NT2/D1 (cell line): ENCODE results near the gene ZFPL1.
A peak's percentile ranks its signal among the peaks of the same experiment; 100 is the strongest.

Experiments
- DNase-seq: peaks from one replicate; pipeline ENCODE4 v3.0.0-alpha.2; 2011; ENCODE audit warnings: low read depth, low spot score
- H3K27me3 ChIP-seq: 2 replicates; pipeline ENCODE4 v1.6.0; 2011; ENCODE audit warnings: mild to moderate bottlenecking; ENCODE audit not compliant: insufficient read length, insufficient read depth
- H3K36me3 ChIP-seq: 2 replicates; pipeline ENCODE4 v1.6.1; 2011; ENCODE audit warnings: mild to moderate bottlenecking, low read length, mixed read lengths; ENCODE audit not compliant: insufficient read depth, insufficient read length
- H3K4me1 ChIP-seq: 2 replicates; pipeline ENCODE4 v1.5.1; 2011; ENCODE audit not compliant: insufficient read depth, insufficient read length
- H3K4me3 ChIP-seq: 2 replicates; pipeline ENCODE4 v1.5.1; 2011; ENCODE audit warnings: low read depth; ENCODE audit not compliant: insufficient read length
- H3K9ac ChIP-seq: 2 replicates; pipeline ENCODE4 v1.6.0; 2011; ENCODE audit warnings: low read depth; ENCODE audit not compliant: insufficient read length
- H3K9me3 ChIP-seq: 2 replicates; pipeline ENCODE4 v1.5.1; 2011; ENCODE audit warnings: mild to moderate bottlenecking, low read length; ENCODE audit not compliant: insufficient read depth
- SUZ12 ChIP-seq: IDR thresholded peaks from 2 replicates; pipeline ENCODE4 v1.6.1; 2011; ENCODE audit not compliant: insufficient read length, insufficient read depth; ENCODE audit errors: extremely low read depth
- YY1 ChIP-seq: IDR thresholded peaks from 2 replicates; pipeline ENCODE4 v1.6.1; 2011; ENCODE audit not compliant: insufficient read length, insufficient read depth
- ZNF274 ChIP-seq: IDR thresholded peaks from 2 replicates; pipeline ENCODE4 v1.6.1; 2011; ENCODE audit warnings: mild to moderate bottlenecking, low read depth, low read length

The ZFPL1 gene

DNA sequence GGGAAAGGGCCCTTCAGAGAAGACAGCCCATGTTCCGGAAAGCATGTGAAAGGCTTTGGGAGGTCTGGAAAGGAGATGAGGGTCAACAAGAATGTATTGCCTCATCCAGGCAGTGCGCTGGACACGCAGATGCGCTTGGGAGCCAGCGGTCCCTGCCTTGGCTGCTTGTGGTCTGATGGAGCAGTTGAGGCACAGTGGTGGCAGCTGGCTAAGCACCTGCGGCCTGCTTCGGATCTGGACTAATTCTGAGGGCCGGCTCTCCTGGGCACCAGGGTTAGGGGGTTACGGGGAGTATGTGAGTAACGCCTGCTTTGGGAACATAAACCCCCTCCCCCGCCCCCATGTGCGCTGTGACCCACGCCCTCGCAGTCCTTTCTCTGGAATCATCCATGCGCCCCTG, 23.1 kb downstream of the ZFPL1 start:
- H3K27me3 ChIP-seq = no peaks in the 10 kb centered on the region
- H3K4me3 ChIP-seq = no peak overlapping the region
- no peak for DNase-seq
- TF ChIP-seq ZNF274 (no peak), SUZ12 (no peak), YY1 (no peak)
- peaks cover 8% of the 10 kb centered on the region for H3K4me1 ChIP-seq
- H3K36me3 ChIP-seq = peaks cover 52% of the 10 kb centered on the region
- H3K9me3 ChIP-seq = no peaks in the 10 kb centered on the region
- no peak overlapping the region for H3K9ac ChIP-seq

DNA sequence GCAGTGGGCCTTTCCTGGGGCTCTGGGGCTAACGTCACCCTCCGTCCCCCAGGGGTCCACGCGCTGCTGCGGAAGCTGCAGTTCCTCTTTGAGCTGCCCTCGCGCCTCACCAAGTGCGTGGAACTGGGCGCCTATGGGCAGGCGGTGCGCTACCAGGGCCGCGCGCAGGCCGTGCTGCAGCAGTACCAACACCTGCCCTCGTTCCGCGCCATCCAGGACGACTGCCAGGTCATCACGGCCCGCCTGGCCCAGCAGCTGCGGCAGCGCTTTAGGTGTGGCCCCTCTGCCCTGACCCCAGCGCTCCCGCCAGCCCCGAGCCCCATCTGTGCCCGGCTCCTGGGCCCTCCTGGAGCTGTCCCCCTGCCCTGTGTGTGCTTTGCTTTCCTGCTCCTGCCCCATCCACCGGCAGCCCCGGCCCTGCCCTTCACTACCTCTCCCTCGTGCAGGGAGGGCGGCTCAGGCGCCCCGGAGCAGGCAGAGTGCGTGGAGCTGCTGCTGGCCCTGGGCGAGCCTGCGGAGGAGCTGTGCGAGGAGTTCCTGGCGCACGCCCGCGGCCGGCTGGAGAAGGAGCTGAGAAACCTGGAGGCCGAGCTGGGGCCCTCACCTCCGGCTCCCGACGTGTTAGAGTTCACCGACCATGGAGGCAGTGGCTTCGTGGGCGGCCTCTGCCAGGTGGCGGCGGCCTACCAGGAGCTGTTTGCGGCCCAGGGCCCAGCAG, 23.9 kb downstream of the ZFPL1 start:
- DNase-seq = no peak
- TF ChIP-seq YY1 = no peak
- TF ChIP-seq ZNF274 = no peak
- no peak for TF ChIP-seq SUZ12
- Histone ChIP-seq H3K27me3 (no peaks in the 10 kb centered on the region), H3K4me1 (peaks cover 8% of the 10 kb centered on the region), H3K9me3 (no peaks in the 10 kb centered on the region), H3K36me3 (peaks cover 46% of the 10 kb centered on the region), H3K9ac (no peak overlapping the region), H3K4me3 (no peak overlapping the region)

DNA sequence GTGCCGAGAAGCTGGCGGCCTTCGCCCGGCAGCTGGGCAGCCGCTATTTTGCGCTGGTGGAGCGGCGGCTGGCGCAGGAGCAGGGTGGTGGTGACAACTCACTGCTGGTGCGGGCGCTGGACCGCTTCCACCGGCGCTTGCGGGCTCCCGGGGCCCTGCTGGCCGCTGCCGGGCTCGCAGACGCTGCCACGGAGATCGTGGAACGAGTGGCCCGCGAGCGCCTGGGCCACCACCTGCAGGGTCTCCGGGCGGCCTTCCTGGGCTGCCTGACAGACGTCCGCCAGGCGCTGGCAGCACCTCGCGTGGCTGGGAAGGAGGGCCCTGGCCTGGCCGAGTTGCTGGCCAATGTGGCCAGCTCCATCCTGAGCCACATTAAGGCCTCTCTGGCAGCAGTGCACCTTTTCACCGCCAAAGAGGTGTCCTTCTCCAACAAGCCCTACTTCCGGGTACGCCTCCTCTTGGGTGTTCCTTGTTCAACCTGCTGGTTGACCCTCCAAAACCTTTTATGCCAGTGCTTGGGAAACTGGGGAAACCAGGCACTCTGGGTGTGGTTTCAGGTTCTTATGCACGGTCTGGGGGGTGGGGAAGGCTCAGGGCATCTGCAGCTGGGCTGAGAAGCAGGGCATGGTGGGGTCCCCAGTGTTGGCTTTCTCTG, 24.6 kb downstream of the ZFPL1 start:
- DNase-seq = no peak
- TF ChIP-seq ZNF274 (no peak), SUZ12 (no peak), YY1 (no peak)
- peaks cover 8% of the 10 kb centered on the region for H3K4me1 ChIP-seq
- no peak overlapping the region for H3K4me3 ChIP-seq
- H3K36me3 ChIP-seq = peaks cover 44% of the 10 kb centered on the region
- no peaks in the 10 kb centered on the region for H3K9me3 ChIP-seq
- H3K9ac ChIP-seq = no peak overlapping the region
- no peaks in the 10 kb centered on the region for H3K27me3 ChIP-seq

DNA sequence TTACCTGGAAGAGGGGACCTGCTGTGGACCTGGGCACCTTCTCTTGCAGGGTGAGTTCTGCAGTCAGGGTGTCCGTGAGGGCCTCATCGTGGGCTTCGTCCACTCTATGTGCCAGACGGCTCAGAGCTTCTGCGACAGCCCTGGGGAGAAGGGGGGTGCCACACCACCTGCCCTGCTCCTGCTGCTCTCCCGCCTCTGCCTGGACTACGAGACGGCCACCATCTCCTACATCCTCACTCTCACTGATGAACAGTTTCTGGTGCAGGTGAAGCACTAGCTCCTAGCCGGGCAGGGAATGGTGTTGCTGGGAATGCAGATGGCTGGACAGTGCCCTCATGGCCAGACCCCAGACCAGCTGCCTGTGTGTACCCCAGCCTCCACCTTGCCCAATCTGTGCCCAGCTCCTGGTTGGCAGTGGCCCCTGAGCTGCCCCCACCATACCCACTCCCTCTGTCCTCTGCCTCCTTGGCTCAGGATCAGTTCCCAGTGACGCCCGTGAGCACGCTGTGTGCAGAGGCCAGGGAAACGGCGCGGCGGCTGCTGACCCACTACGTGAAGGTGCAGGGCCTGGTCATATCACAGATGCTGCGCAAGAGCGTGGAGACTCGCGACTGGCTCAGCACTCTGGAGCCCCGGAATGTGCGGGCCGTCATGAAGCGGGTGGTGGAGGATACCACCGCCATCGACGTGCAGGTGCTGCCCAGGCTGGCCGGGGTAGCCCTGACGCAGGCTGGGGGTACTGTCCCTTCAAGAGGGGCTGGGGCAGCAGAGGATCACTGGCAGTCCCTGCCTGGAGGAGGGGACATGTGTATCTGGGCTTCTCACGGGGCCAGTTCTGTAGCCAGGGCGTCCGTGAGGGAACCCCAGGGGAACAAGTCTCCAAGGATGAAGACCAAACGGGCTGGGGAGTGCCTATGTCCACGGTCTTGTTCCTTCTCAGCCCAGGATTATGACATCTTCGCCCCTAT, 25.5 kb downstream of the ZFPL1 start:
- peaks cover 48% of the 10 kb centered on the region for H3K36me3 ChIP-seq
- DNase-seq = no peak

DNA sequence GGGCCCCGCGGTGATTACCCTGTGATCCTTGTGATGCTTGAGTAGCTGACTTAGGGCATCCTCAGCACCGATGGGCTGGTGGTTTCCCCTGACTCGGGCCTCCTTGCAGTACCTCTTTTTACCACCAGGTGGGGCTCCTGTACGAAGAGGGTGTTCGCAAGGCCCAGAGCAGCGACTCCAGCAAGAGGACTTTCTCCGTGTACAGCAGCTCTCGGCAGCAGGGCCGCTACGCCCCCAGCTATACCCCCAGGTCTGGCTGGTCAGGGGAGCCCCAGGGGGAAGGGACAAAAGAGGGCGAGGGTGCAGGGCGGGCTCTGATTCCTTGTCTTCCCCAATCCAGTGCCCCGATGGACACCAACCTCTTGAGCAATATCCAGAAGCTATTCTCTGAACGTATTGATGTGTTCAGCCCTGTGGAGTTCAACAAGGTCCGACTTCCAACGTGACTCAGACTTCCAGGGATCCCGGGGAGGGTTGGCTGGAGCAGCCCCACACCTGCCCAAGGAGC, 26.4 kb downstream of the ZFPL1 start:
- DNase-seq = peak; percentile 79
- TF ChIP-seq ZNF274 (no peak), YY1 (no peak)
- Histone ChIP-seq H3K9me3 (no peaks in the 10 kb centered on the region), H3K4me3 (no peak overlapping the region), H3K9ac (peak overlapping the region; percentile 54), H3K27me3 (no peaks in the 10 kb centered on the region), H3K4me1 (peaks cover 14% of the 10 kb centered on the region), H3K36me3 (peaks cover 56% of the 10 kb centered on the region)

More for the DNA sequence above, 25.5 kb downstream of the ZFPL1 start:
- peaks cover 8% of the 10 kb centered on the region for H3K4me1 ChIP-seq
- no peaks in the 10 kb centered on the region for H3K9me3 ChIP-seq
- TF ChIP-seq YY1 (no peak), SUZ12 (no peak), ZNF274 (no peak)
- H3K27me3 ChIP-seq = no peaks in the 10 kb centered on the region
- H3K4me3 ChIP-seq = no peak overlapping the region
- H3K9ac ChIP-seq = no peak overlapping the region

DNA sequence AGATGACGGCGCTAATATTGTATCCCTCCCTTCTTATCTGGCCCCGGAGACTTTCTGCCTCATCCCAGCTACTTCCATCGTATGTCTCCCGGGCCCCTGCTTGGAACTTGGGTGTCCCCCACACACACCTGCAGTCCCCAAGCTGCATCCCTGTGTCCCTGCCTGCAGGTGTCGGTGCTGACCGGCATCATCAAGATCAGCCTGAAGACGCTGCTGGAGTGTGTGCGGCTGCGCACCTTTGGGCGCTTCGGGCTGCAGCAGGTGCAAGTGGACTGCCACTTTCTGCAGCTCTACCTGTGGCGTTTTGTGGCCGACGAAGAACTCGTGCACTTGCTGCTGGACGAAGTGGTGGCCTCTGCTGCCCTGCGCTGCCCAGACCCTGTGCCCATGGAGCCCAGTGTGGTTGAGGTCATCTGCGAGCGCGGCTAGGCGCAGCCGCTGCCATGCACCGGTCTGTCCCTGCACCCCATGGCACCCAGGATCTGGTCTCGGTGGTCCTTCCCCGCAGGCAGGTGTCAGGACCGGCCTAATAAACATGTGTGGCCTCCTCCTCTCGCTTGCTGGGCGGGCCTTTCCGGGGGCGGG, 27.2 kb downstream of the ZFPL1 start:
- no peak for TF ChIP-seq SUZ12
- TF ChIP-seq YY1 = no peak
- TF ChIP-seq ZNF274 = no peak
- Histone ChIP-seq H3K36me3 (peaks cover 56% of the 10 kb centered on the region), H3K4me1 (peaks cover 18% of the 10 kb centered on the region), H3K4me3 (peak overlapping the region; percentile 78), H3K9ac (peak overlapping the region; percentile 46), H3K9me3 (no peaks in the 10 kb centered on the region), H3K27me3 (no peaks in the 10 kb centered on the region)
- no peak for DNase-seq
